H1 (cell line): Measurements from ENCODE around the gene CDK19. TPM values are rescaled to one million over a fixed set of nuclear protein-coding genes. Genes with fewer than 3 reads are reported as not detected.

Experiments
- BACH1 ChIP-seq: IDR thresholded peaks from 2 replicates; pipeline ENCODE4 v1.6.1; 2012; ENCODE audit warnings: low read length, improper control_type of control experiment
- CHD7 ChIP-seq: fragments of 300-600 bp; sonication (generic); IDR thresholded peaks from 2 replicates; pipeline ENCODE4 v1.7.1; 2012; ENCODE audit warnings: low read length, moderate library complexity, mild to moderate bottlenecking, inconsistent platforms; ENCODE audit not compliant: insufficient replicate concordance
- E2F6 ChIP-seq: IDR thresholded peaks from 2 replicates; pipeline ENCODE4 v1.6.1; 2012; ENCODE audit warnings: inconsistent platforms
- HDAC2 ChIP-seq, 2 experiments: fragments of 300-600 bp in 1 of 2; sonication (generic) in 1 of 2; IDR thresholded peaks; 2 replicates each; pipeline ENCODE4 v1.6.1; 2011 to 2012; ENCODE audit warnings: low read depth in 2 of 2, low read length in 2 of 2, mild to moderate bottlenecking in 2 of 2, moderate library complexity in 2 of 2, borderline replicate concordance in 1 of 2, inconsistent platforms in 1 of 2
- POLR2AphosphoS5 ChIP-seq: IDR thresholded peaks from 2 replicates; pipeline ENCODE4 v1.6.1; 2011; ENCODE audit warnings: low read depth, low read length
- RNF2 ChIP-seq: fragments of 200-900, 300-1000 bp; sonication (generic); IDR thresholded peaks from 2 replicates; pipeline ENCODE4 v1.7.1; 2016; ENCODE audit warnings: borderline replicate concordance, low read depth, mild to moderate bottlenecking, antibody characterized with exemption, low read length; ENCODE audit not compliant: poor library complexity, severe bottlenecking; ENCODE audit errors: missing control alignments
- polyA plus RNA-seq, 7 experiments: library from polyadenylated mRNA; depleted of rRNA in 3 of 7; stranded (reverse) in 5 of 7; unstranded in 2 of 7; fragments of >200 nt in 5 of 7; fragments of 200-250 nt in 2 of 7; gene quantifications; 1 replicate in 5 of 7; 2 replicates in 1 of 7; 4 replicates in 1 of 7; pipeline versions ENCODE4 v1.2.1 to v1.2.3, GENCODE V29; 2011 to 2013; ENCODE audit warnings: missing spikeins in 2 of 7, mixed read lengths in 2 of 7
- total RNA-seq: library from RNA; stranded (reverse); fragmentation: NEBNext Ultra II Directional; extraction: Animal tissue kit (Norgen Biotek cat#: 25700); gene quantifications from 2 replicates; pipeline ENCODE4 v1.2.1, GENCODE V29; 2021

Gene CDK19
- total and polyA plus RNA-seq, 2 of the 8 experiments (the other 6 are each of a cell fraction or from before 2014, with no cell fraction given): 4.9 to 12.6 TPM

- no peak for TF ChIP-seq CHD7
- TF ChIP-seq HDAC2 (IDR thresholded peaks at IDR 0.05; ENCODE audit: borderline replicate concordance in 1 of 2, low read depth in 2 of 2, low read length in 2 of 2): no peak
- no peak for TF ChIP-seq BACH1
- peak; percentile 39; the same call in 1 of the 2 replicates for TF ChIP-seq E2F6
- TF ChIP-seq POLR2AphosphoS5: no peak
- TF ChIP-seq RNF2: no peak
Measured at GRCh38 chr6:110646419-110646698, 168.9 kb downstream of the CDK19 start (continued).
